Activated CD8-positive, alpha-beta memory T cell treated with anti-CD3 and anti-CD28 coated beads, Interleukin-2, amount 50 U/mL, for 48 hours (primary cell): Measurements from ENCODE around the gene INTS1.

ENCODE experiments used
- DNase-seq: peaks from one replicate; pipeline ENCODE4 v3.0.0-alpha.2; 2020

Gene INTS1

DNA sequence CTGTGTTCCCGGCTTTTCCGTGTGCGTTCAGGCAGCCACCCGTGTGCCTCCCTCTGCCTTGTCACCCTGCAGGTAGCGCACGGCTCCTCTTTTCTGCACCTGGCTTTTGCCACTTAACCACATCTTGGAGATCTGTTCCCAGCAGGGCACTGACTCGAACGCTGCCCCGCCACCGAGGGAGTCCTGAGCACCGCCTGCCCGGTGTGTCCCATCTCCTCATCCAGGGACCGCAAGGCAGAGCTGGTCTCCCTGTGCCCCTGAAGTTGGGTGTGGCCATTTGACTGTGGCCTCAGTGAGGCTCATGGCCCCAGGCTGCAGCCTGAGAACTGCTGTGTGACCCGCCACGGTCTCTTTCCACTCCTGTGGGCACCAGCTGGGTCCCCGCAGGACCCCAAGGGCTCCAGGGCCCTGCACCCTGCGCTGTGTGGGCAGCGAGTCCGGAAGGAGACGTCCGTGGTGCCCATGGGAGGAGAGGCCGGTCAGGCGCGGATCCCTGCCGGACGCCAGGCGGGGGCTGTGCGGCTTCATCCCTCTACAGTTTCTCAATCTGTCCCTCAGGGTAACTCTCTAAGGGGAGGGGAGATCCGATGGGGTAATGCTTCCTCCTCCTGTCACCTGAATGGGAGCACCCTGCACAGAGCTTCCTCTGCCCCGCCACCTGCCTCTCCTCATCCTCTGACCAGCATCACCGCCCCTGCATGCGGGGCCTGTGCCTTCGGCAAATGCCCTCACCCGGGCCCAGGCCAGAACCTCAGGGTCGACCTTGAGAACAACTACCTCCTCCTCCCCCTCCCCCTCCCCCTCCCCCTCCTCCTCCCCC is 1.8 kb upstream of the INTS1 start:
- peak; percentile 60 for DNase-seq

DNA sequence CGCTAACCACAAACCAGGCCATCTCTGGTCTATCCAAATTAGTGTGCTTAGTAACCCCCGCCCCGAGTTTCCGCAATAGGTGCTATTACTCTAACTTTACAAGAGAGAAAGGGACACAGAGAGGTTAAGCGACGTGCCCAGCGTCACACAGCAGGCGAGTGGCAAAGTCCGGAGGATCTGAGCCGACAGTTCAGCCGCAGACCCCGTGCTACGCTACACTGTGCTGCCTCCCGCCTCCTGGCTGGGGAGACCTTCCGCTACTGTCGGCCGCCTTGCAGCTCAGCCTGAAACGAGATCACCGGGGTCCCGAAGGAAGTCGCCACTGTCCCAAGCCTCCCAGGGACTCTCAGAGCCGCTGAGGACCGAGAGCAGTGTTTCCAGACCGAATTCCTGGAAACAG is 799 bp downstream of the INTS1 start:
- no peak for DNase-seq

DNA sequence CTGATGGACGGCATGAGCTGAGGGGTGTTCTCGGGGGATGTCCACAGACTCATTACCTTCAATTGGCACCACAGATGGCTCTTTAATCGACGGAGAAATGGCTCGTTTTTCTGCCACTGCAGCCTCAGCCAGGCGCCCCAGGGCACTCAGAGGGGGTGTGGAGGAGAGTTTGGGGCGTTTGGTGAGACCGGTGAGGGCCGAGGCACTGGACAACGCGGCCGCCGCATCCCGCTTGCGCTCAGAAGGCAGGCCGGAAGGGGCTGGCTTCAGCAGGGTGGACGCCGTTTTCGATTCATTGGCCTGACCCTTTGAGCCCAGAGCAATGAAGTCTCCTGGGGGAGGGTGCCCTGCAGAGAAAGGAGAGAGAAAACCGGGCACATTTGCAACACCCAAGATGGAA is 1.3 kb downstream of the INTS1 start:
- no peak for DNase-seq

DNA sequence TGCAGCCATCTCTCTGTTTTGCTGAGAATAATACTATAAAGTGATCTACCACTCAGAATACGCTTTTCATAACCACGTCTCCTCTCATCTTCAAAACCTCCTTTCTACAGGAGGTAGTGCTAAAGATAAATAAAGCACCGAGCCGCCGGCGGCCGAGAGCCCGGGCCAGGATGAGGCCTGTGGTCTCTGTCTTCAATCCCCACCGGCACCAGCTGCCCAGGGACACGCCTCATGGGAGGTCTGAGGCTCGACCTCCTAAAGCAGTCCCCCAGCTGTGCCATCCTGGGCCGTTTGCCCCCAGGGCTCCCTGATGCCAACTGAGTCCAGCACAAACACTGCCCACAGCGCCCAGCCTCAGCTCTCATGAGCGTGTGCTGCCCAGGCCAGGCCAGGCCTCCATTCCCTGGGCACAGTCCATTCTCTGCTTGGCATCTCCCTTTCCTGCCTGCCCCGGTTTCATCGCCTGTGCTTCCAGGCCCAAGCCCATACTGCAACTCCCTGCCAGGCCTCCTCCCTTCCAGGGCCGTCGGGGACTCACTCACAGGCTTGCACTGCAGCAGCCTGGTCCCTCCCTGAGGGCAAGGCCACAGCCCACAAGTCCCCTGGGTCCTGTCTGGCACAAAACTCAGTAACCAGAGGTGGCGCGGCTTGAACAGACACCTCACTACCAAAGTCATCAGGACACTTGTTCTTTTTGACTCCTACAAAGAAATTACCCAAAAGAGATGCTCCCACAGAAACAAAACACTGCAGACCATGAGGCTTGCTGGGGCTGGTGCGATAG is 2.5 kb downstream of the INTS1 start:
- DNase-seq, result no peak

DNA sequence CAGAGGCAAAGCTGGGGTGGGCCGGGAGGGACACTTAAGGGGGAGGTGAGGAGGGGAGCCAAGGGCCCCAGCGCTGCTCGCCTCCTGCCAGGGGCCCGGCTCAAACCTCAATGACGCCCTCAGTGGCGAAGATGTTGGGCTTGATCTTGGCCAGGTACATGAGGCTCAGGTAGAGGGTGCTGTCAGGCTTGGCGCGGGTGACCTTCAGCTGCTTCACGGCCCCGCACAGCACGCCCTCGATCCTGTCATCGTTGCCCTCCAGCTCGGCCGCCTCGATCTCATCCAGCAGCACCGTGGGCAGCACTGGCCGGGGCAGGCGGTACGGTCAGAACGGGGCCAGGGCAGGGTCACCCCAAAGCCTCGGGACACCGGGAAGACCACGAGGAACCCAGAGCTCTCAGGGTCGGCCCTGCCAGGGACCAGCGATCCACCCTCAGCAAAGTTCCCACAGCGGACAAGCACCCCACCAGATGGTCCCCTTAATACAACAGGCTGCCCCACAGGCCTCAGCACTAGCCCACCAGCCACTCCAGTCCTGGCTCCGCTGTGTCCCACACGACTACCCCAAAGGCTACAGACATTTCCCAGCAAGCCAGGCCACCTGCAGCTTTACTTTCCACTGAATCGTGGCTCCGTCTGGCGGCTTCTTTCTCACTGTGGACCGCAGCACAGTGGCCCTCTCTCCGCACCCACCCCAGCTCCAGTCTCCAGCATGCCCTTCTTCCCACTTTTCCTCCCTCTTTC is 4.0 kb downstream of the INTS1 start:
- DNase-seq, result no peak

DNA sequence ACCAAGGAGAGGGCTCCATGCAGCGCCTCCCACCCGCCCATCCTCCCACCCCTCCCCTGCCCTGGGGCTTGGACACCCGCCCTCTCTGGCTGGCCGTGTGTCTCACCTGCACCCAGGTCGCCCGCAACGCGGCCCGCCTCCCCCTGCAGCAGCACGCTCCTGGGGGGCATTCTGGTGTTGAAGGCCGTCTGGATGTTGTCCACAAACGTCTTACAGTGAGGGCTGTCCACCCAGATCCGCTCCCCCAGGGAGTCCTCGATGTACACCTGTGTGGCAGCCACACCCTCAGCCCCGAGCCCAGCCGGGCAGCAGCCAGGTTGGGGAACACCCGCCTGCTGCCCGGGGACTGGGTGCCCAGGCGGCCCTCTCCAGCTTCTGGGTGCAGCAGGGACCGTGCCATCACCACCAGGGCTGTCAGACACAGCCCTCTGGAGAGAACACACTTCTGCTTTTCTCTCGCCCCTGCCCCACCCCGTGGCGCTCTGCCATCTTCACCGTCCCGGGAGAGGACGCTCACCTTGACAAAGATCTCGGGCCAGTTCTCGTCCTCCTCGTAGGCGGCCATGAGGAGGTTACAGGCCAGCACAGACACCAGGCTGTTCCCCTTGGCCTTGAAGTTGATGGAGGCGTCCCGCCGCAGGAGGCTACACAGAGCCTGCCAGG is 4.7 kb downstream of the INTS1 start:
- no peak for DNase-seq

DNA sequence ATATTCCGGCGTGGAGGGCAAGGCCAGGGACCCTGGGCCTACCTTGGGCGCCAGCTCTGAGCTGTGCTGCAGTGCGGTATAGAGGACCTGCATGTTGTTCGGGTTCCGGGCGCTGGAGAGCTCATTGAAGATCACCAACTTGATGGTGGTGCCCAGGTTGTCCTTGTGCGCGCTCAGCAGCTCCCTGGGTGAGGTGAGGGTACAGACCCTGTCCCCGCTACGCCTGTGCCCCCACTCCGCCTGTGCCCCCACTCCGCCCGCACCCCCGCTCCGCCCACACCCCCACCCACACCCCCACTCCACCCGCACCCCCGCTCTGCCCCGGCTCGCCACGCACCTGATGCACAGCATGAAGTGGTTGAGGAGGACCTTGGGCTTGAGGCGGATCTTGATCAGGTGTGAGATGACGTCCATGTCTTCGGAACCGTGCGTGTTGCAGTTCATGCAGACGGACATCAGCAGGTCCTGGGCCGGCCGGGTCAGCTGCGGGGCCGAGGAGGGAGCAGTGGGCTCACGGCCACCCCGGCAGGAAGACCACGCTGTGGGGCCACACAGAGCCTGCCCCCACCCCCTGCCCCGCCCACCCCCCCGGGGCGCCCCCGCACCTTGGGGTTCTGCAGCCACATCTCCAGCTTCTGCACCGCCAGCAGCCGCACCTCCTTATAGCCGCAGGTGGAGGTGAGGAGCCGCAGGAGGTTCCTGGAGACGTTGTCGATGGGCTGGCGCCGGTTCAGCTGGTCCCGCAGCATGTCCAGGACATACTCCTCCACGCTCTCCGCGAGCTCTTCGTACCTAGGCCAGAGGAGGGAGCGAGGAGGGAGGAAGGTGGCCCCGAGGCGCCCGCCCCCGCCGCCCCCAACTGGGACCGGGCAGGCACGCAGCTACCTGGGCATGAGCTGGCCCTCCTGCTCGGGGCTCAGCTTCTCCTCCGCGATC is 5.6 kb downstream of the INTS1 start:
- no peak for DNase-seq

DNA sequence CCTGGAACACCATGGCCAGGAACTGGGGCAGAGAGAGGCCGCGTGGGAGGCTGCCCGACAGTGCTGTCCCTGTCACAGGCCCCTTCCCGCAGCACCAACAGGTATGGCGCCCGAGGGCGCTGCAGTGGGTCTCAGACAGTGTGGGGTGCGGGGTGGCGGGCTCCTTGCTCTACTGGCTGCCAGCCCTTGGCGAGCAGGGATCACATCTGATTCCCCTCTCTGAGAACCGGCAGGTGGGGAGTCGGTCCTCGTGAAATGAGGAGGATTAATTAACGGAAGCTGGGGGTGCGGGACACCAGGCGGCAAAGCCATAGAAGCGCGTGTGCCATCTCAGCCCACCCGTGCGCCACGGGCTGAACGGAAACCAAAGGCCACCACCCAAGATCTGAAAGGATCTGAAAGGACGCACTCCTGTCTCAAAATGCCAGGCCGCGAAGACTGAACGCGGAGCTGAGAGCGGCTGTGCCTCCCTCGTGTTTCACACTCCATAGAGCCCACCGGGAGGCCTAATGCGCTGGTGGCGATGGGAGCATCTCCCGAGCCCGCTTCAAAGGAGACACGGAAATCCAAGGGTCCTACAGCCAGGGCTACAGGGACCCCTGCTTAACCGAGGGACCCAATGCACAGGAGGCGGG is 6.8 kb downstream of the INTS1 start:
- no peak for DNase-seq

DNA sequence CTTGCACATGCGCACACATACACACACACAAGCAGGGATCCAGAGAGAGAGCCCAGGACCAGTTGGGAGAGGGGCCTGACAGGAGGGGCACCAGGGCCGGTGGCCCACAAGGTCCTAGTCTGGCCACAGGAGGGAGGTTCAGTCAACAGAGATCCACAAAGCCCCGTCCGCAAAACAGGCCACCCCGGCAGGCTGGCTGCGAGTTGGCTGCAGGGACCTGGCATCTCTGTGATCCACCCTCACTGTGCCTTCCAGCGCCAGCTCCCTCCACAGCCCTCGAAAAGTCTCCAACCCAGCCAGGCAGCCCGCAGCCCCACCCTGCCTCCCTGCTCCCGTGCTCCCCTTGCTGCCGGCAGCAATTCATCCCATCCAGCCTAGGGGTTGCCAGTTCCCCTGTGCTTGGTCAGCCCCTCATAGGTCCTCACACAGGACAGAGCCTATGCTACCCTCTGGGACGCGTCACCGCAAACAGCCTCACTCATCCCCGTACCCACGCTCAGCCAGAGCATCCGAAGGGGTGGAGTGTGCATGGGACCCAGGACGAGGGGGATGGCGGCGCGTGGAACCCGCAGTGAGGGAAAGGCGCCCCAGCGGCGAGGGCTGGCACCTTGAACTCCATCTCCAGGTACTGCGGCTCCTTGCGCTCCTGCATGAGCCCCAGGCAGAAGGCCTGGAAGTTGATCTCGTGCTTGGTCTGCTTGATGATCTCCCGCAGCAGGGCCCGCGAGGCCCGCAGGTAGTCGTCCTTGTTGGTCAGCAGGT is 7.5 kb downstream of the INTS1 start:
- DNase-seq, result no peak

DNA sequence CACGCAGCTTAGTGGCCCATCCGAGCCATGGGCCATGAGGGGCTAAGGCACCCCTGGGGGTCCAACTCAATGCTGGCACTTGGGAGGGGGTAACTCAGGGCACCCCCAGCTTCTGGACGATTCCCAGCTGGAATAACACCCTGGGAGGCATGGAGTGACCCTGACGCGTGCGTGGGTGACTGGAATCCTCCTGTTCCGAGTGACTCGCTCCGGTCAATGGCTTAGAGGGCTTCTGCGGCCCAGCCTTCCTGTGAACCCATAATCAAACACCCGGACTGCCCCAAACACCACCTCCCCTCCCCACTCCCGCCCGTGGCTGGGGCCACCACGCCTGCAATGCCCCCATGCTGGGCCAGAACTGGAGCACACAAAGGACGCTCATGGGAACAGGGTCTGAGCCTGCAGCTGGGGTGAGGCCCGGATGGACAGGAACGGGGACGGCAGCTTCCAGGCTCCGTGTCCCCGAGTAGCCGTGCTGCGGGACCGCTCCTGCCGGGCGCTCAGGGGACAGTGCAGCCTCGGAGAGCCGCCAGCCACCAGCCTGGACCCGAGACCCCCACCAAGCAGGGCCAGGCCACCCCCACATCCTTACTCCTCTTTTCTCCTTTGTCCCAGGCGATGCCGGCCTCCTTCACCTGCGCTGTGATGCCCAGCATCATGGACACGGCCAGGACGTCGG is 8.5 kb downstream of the INTS1 start:
- no peak for DNase-seq

DNA sequence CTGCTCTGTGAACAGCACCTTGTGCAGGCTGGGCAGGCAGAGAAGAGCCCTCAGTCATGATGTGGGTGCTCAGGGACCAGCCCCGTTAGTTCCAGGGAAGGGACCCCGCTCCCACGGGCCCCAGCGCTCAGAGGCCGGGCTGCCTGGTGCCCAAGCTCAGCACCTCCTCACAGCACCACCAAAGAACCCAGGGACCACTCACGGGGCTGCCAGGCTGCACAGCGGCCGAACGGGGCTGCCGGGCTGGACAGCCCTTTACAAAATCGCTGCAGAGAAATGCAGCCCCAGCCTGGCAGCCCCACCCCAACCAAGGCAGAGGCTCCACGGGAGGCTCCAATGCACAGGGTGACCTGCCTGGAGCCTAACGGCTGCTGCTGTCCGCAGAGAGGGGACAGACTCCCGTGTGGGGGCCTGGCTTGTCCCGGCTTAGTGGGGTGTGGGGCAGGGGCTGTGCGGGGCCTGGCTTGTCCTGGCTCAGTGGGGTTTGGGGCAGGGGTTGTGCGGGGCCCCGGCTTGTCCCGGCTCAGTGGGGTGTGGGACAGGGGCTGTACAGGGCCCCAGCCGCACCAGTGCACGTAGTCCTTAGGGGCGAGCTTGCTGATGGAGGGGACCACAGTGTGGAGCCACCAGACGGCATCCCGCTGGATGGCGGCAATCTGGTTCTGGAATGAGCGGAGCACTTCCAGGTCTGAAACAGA is 9.2 kb downstream of the INTS1 start:
- DNase-seq, result no peak

DNA sequence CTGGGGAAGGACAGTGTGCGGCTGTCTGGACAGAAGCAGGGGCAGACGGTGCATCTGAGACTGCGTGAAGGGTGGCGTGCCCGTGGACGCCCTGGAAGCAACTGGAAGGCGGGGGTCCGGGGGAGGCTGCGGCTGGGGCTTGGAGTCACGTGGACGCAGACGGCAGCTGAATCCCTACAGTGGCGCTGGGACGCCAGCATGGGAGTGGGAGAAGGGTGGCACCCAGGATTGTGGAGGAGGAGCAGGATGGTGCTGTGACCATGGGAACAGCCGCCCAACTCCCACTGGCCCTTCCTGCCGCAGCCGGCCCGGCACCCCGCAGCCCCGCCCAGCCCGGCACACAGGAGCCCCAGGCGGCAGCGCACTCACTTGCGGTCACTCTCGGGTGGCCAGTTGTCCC is 9.7 kb downstream of the INTS1 start:
- no peak for DNase-seq

DNA sequence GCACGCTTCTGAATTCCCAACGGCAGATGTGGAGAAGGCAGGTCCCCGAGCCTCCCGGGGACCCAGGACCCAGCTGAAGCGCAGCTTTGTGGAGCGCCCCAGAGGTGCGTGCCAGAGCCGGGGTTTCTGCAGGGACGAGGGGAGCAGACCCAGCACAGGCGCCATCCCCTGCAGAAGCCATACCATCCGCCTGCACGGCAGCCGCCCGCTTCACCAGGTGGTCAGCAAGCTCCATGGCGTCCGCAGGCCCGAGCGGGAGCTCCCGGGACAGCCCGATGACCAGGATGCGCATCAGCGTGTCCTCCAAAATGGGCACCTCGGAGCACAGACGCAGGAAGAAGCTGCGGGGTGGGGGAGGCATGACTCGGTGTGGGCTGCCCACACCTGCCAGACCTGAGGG is 10.6 kb downstream of the INTS1 start:
- DNase-seq, result no peak

DNA sequence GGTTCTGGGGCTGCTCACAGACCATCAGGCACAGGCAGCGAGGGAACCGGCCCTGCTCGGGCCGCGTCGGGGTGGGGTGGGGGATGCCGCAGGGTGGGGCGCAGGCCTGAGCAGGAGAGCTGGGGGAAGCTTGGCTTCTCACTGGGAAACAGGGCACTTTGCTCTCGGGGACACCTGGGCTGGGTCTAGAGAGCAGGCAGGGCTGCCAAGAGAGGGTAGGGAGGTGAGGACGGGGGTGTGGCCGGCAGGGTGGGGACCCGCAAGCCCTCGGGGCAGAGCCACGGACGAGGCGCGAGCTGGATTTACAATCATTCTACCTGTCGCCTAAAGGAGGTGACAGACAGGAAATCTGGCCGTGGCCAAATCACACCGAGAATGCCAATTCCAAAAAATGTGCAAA is 11.1 kb downstream of the INTS1 start:
- DNase-seq, result no peak

DNA sequence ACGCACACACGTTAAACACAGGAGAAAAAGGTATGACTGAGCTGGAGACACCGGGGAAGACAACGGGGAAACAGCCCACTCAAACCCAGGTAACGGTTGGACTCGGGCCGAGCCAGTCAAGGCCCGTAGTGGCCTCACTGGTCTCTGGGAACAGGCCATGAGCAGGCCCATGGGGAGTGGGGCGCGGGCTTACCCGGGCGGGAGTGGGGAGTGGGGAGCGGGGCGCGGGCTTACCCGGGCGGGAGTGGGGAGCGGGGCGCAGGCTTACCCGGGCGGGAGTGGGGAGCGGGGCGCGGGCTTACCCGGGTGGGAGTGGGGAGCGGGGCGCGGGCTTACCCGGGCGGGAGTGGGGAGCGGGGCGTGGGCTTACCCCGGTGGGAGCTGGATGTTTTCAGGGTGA is 11.5 kb downstream of the INTS1 start:
- DNase-seq, result no peak

DNA sequence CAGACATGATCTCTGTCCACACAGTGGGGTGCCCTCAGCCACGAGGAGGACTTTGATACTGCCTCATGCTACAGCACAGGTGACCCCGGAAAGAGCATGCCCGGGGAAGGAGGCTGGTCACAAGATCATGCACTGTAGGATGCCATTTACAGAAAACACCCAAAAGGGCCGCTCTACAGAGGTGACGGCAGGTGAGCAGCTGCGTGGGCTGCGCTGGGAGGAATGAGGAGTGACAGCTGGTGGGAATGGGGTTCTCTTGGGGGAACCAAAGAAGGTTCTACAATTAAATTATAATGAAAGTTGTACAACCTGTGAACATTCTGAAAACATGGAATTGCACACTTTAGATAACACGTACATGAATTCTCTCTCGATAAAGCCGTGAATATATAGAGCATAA is 12.0 kb downstream of the INTS1 start:
- no peak for DNase-seq

DNA sequence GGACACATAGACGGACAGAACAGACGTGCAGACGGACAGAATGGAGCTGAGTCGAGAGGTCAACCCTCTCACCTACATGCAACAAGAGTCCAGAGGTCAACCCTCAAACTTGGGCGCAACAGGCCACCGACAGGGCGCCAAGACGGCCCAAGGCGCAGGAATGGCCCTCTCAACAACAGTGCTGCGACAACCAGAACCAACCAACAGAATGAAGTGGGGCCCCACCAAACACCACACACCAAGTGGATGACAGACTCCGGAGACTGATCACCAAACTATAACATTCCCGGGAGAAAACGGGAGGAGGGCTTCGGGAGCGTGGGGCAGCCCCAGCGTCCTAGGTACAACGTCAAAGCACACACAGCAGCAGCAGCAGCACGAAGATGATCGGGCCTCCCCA is 13.4 kb downstream of the INTS1 start:
- DNase-seq, result no peak

DNA sequence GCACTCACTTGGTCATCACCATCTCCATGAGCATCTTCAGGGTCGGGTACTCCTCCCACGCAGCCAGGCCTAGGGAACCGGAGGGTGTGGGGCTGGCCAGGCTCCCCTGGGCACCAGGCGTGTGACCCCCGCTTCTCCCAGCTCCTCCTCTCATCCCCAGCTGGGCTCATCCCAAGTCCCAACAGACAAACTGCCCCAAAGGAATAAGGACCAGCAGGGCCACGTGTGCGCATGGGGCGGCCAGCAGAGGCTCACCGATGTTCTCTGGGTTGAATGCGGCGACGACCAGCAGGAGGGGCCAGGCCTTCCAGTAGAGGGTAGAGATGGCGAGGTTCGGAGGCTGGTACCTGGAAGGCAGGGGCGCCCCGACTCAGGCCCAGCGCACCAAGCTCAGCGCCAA is 14.9 kb downstream of the INTS1 start:
- no peak for DNase-seq

DNA sequence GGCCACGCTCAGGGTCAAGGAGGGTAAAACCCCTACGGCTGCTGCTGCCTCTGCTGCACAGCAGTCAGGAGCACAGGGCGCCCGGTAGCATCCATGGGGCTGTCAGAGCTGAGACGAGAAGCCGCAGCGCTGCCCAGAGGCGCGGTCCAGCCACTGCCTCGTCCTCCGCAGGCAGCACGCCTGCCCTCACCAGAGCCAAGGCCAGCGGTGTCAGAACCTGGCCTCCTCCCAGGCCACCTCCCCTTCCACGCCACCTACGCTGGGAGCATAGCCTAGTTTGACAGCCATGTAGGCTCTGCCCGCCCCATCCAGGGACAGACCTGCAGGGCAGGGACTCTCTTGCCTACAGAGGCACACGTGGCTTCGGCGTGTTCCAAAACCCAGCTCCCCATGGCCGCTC is 16.2 kb downstream of the INTS1 start:
- DNase-seq, result no peak

DNA sequence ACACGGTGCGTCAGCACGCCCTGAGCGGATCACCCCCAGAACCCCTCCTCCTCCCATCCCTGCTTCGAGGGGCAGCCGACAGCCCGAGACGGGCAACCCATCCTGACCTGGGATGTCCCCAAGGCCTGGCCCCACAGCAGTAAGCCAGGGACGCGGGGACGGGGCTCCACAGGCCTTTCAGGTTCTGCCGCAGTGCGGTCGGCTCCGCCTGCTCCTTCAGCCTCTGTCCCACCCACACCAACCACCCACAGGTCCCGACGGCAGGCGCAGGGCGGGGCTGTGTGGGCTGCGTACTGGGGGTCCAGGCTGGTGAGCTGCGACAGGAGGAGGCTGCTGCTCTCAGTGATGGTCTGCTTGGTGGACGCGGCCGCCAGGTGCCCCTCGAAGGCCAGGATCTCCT is 16.7 kb downstream of the INTS1 start:
- no peak for DNase-seq
